Measurements from ENCODE around the gene ARRB1.

Gene ARRB1

DNA sequence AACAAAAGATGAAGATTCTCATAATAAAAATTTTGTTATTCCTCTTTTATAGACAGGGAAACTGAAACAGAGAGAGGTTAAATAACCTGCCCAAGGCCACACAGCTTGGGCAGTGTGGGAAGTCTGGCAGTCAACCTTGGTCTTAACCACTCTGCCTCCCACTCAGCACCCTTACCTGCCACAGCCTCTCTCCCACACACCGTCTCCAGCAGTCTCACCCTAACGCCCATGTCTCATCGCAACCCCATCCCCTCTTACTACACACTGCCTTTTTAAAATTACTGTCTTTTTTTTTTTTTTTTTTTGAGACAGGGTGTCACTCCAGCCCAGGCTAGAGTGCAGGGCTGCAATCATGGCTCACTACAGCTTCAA is 25.0 kb downstream of the ARRB1 start:
- no peak for DNase-seq (ENCODE audit: low read depth)
- TF ChIP-seq, protein P1, sequence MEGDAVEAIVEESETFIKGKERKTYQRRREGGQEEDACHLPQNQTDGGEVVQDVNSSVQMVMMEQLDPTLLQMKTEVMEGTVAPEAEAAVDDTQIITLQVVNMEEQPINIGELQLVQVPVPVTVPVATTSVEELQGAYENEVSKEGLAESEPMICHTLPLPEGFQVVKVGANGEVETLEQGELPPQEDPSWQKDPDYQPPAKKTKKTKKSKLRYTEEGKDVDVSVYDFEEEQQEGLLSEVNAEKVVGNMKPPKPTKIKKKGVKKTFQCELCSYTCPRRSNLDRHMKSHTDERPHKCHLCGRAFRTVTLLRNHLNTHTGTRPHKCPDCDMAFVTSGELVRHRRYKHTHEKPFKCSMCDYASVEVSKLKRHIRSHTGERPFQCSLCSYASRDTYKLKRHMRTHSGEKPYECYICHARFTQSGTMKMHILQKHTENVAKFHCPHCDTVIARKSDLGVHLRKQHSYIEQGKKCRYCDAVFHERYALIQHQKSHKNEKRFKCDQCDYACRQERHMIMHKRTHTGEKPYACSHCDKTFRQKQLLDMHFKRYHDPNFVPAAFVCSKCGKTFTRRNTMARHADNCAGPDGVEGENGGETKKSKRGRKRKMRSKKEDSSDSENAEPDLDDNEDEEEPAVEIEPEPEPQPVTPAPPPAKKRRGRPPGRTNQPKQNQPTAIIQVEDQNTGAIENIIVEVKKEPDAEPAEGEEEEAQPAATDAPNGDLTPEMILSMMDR (IDR thresholded peaks at IDR 0.05; ENCODE audit: low read length, missing control alignments), result no peak
- no peak overlapping the region for H3K4me3 ChIP-seq (replicated peaks; ENCODE audit: low read depth, low read length)

DNA sequence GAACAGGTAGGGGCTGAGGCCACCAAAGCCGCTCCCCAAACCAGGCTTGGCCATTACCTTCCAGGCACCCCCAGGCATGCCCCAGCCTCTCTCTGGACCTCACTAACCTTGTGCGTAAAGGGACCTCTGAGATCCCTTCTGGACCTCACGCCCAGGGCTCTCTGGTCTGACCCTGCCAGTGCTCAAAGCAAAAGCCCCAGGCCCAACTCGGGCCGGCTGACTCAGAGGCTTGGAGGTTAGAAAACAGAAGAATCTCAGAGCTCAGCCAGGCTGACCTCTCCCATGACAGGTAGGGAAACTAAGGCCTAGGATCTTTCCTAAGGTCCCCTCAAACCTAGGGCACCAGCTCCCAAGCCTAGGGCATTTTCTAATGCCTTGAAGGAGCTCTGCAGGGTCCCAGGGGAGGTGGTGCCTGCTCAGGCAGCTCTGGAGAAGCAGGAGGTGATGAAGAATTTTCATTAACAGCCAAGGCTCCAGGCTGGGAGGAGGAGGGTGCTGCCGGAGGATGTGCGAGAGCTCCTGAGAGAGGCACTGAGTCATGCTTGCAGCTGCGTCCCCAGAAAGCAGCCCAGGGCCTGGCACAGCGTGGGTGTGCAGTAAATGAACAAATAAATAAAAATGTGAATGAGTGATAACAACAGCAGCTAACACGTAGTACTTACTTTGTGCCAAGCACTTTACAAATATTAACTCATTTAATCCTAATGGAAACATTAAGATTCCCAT is 25.6 kb downstream of the ARRB1 start:
- TF ChIP-seq, protein P1 (IDR thresholded peaks at IDR 0.05; ENCODE audit: low read length, missing control alignments), result no peak
- peak; percentile 91 for DNase-seq (ENCODE audit: low read depth)
- no peak overlapping the region for H3K4me3 ChIP-seq (replicated peaks; ENCODE audit: low read depth, low read length)

DNA sequence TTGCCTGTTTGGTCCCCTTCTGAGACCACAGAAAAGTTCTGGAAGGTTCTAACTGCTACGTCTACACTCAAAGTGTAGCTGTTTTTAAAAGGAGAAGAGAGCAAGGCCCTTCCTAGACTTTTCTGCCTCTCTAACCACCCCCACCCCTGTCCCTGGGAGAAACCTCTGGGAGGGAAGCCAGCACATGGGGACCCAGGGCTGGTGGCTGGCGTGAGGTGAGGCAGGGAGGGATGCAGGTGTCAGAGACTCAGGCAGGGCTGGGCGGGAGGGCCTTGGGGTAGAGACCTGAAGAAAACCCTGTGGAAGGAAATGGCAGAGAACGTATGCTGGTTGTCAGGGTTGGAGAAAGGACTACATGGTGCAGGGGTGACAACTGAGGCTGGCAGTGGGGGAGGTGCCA is 26.7 kb downstream of the ARRB1 start:
- H3K4me3 ChIP-seq (replicated peaks; ENCODE audit: low read depth, low read length), result no peak overlapping the region
- DNase-seq (ENCODE audit: low read depth), result no peak
- TF ChIP-seq, protein P1 (IDR thresholded peaks at IDR 0.05; ENCODE audit: low read length, missing control alignments), result no peak

DNA sequence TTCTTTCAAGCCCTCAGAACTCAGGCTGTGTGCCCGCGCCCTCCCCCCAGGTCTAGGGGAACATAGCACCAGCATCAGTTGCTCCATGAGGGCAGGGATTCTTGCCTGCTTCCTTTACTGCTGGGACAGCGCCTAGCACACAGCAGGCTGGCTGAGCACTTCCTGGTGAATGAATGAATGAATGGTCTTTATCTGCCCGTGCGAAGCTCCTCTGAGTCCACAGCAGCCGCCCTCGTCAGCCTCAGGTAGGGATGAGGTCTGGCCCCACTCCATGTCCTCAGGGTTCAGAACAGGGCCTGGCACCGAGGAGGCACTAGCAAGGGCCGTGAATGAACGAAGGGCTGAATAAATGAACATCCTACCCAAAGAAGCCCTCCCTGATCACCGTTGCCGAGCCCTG is 27.3 kb downstream of the ARRB1 start:
- TF ChIP-seq, protein P1 (IDR thresholded peaks at IDR 0.05; ENCODE audit: low read length, missing control alignments), result no peak
- no peak overlapping the region for H3K4me3 ChIP-seq (replicated peaks; ENCODE audit: low read depth, low read length)
- DNase-seq (ENCODE audit: low read depth), result no peak

DNA sequence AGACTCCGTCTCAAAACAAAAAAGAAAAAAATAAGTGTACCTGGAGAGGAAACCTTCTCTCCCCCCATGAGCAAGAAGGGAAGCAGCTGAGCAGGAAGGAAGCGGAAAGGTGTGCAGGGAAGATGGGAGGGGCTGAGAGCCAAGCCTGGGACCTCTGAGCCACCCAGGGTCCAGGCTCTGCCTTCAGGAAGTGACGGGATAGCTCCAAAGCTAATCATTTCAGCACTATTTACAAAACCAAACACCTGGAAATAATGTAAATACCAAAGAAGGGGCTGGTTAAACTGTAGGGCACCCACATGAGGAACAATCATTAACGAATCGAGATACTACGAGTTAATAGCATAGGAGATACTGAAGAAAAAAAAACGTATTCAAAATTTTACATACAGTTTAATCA is 27.9 kb downstream of the ARRB1 start:
- H3K4me3 ChIP-seq (replicated peaks; ENCODE audit: low read depth, low read length), result no peak overlapping the region
- DNase-seq (ENCODE audit: low read depth), result no peak
- TF ChIP-seq, protein P1 (IDR thresholded peaks at IDR 0.05; ENCODE audit: low read length, missing control alignments), result no peak

DNA sequence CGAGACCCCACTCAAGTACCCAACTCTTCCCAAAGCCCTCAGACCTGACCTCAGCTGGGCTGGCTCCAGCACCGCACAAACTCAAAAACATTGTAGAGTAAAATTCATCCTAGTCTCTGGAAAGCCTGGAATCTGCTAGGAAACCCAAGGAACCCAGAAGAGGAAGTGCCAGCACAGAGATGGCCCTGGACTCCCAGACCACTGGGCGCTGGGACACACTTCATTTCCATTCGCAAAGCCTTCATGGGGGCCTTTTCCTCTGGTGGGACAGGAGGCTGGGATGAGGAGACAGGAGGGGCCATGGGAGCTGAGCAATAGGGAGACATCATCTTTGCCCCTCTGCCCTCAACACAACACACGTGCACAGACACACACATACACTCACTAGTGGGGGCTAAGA is 30.8 kb downstream of the ARRB1 start:
- no peak overlapping the region for H3K4me3 ChIP-seq (replicated peaks; ENCODE audit: low read depth, low read length)
- DNase-seq (ENCODE audit: low read depth), result no peak
- TF ChIP-seq, protein P1 (IDR thresholded peaks at IDR 0.05; ENCODE audit: low read length, missing control alignments), result no peak

DNA sequence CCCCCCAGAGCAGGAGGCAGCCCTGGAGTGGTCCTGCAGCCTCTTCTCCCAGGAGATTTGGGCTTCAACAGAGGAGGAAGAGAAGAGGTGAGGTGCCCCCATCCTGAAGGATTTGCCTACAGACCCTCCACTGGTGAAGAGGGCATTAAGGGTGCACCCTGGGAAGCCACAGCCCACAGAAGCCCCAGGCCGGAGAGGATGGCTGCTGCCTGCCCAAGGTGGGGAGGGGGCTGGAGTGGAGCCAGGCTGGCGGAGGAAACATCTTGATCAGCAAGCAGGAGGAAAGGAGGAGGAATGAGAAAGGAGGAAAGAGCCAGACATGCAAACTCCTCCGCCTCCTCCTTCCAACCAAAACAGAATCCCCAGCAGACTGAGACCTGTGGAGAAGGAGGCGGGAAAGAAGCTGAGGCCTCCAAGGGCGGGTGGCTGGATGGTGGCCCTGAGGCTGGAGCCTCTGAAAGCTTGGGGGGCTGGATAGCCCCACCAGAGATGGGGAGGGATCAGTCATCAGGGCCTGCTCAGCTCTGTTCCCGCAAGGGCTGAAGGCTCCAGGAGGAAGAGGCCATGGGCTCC is 31.3 kb downstream of the ARRB1 start:
- DNase-seq (ENCODE audit: low read depth), result no peak
- no peak overlapping the region for H3K4me3 ChIP-seq (replicated peaks; ENCODE audit: low read depth, low read length)
- TF ChIP-seq, protein P1 (IDR thresholded peaks at IDR 0.05; ENCODE audit: low read length, missing control alignments), result no peak
